Skin epidermis (tissue), 12 donors: Measurements from ENCODE around the gene CFAP20DC.
A peak's percentile ranks its signal among the peaks of the same experiment; 100 is the strongest.

Experiments
- H3K27ac ChIP-seq, 21 experiments: fragments of 200-600 bp; sonication (generic) in 11 of 21; one replicate each; pipeline ENCODE4 v1.5.0; 2020; ENCODE audit warnings: mild to moderate bottlenecking in 3 of 21, inconsistent platforms in 2 of 21, moderate library complexity in 2 of 21
- H3K4me3 ChIP-seq, 7 experiments: fragments of 200-600 bp; sonication (generic) in 2 of 7; one replicate each; pipeline ENCODE4 v1.5.0; 2020; ENCODE audit warnings: inconsistent platforms in 2 of 7, mild to moderate bottlenecking in 2 of 7, moderate library complexity in 1 of 7

CFAP20DC gene

GRCh38 chr3:59040902-59041301, 8.9 kb downstream of the CFAP20DC start:
- Histone ChIP-seq H3K27ac (no peak overlapping the region), H3K4me3 (no peak overlapping the region)

- Histone ChIP-seq H3K4me3 (no peak overlapping the region), H3K27ac (no peak overlapping the region)
Measured at GRCh38 chr3:59027607-59028006, 22.2 kb downstream of the CFAP20DC start.

GRCh38 chr3:59023612-59024011, 26.2 kb downstream of the CFAP20DC start:
- no peak overlapping the region for H3K4me3 ChIP-seq

GRCh38 chr3:59017617-59017984, 32.2 kb downstream of the CFAP20DC start:
- Histone ChIP-seq H3K4me3 (no peak overlapping the region), H3K27ac (peak overlapping the region in 1 of 21 experiments; percentile 8)

More at GRCh38 chr3:59023612-59024011, 26.2 kb downstream of the CFAP20DC start:
- no peak overlapping the region for H3K27ac ChIP-seq

GRCh38 chr3:59016930-59017616, 32.8 kb downstream of the CFAP20DC start:
- peak overlapping the region in 1 of 21 experiments; percentile 8 for H3K27ac ChIP-seq

GRCh38 chr3:59013611-59014010, 36.2 kb downstream of the CFAP20DC start:
- Histone ChIP-seq H3K27ac (no peak overlapping the region), H3K4me3 (no peak overlapping the region)

More at GRCh38 chr3:59016930-59017616, 32.8 kb downstream of the CFAP20DC start:
- no peak overlapping the region for H3K4me3 ChIP-seq

GRCh38 chr3:59006634-59007517, 42.9 kb downstream of the CFAP20DC start:
- Histone ChIP-seq H3K4me3 (no peak overlapping the region), H3K27ac (no peak overlapping the region)

- Histone ChIP-seq H3K27ac (no peak overlapping the region), H3K4me3 (no peak overlapping the region)
Measured at GRCh38 chr3:59001675-59002074, 48.1 kb downstream of the CFAP20DC start.

- no peak overlapping the region for H3K27ac ChIP-seq
Measured at GRCh38 chr3:58999774-59000160, 50.1 kb downstream of the CFAP20DC start.

GRCh38 chr3:58999134-58999773, 50.6 kb downstream of the CFAP20DC start:
- H3K4me3 ChIP-seq, result no peak overlapping the region
- peak overlapping the region in 6 of 21 experiments; percentile 9 to 55 (median 34) for H3K27ac ChIP-seq

More at GRCh38 chr3:58999774-59000160, 50.1 kb downstream of the CFAP20DC start:
- no peak overlapping the region for H3K4me3 ChIP-seq

GRCh38 chr3:58998476-58999117, 51.2 kb downstream of the CFAP20DC start:
- Histone ChIP-seq H3K4me3 (no peak overlapping the region), H3K27ac (peak overlapping the region in 4 of 21 experiments; percentile 9 to 55 (median 24))

- Histone ChIP-seq H3K27ac (no peak overlapping the region), H3K4me3 (no peak overlapping the region)
Measured at GRCh38 chr3:58996730-58997129, 53.1 kb downstream of the CFAP20DC start.

- Histone ChIP-seq H3K27ac (no peak overlapping the region), H3K4me3 (no peak overlapping the region)
Measured at GRCh38 chr3:58994746-58995330, 55.0 kb downstream of the CFAP20DC start.

GRCh38 chr3:58993547-58993946, 56.3 kb downstream of the CFAP20DC start:
- Histone ChIP-seq H3K27ac (no peak overlapping the region), H3K4me3 (no peak overlapping the region)

GRCh38 chr3:58991623-58992022, 58.2 kb downstream of the CFAP20DC start:
- no peak overlapping the region for H3K27ac ChIP-seq
- no peak overlapping the region for H3K4me3 ChIP-seq

GRCh38 chr3:58991026-58991425, 58.8 kb downstream of the CFAP20DC start:
- Histone ChIP-seq H3K4me3 (no peak overlapping the region), H3K27ac (no peak overlapping the region)

- H3K4me3 ChIP-seq, result no peak overlapping the region
Measured at GRCh38 chr3:58989955-58990354, 59.9 kb downstream of the CFAP20DC start.

GRCh38 chr3:58989163-58989562, 60.7 kb downstream of the CFAP20DC start:
- Histone ChIP-seq H3K4me3 (no peak overlapping the region), H3K27ac (no peak overlapping the region)

More at GRCh38 chr3:58989955-58990354, 59.9 kb downstream of the CFAP20DC start:
- H3K27ac ChIP-seq, result no peak overlapping the region

GRCh38 chr3:58988041-58988440, 61.8 kb downstream of the CFAP20DC start:
- Histone ChIP-seq H3K27ac (no peak overlapping the region), H3K4me3 (no peak overlapping the region)
